NCI-H2029 (cell line): ENCODE data around the gene SLC22A16.

ENCODE experiments used
- DNase-seq: peaks from one replicate; lab custom pipeline; 2025; lab: John Stamatoyannopoulos, UW

Gene SLC22A16

DNA sequence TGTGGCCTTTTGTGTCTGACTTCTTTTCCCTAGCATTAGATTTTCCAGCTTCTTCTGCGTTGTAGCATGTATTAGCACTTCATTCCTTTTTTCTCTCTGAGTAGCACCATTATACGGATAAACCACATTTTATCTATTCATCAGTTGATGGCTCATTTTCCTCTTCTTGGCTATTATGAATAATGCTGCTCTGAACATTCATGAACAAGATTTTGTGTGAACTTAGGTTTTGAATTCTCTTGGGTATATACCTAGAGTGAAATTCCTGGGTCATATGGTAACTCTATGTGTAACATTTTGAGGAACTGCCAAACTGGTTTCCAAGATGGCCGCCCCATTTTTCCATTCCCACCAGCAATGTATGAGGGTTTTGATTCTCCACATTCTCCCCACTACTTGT, 28.7 kb downstream of the SLC22A16 start:
- DNase-seq = no peak

DNA sequence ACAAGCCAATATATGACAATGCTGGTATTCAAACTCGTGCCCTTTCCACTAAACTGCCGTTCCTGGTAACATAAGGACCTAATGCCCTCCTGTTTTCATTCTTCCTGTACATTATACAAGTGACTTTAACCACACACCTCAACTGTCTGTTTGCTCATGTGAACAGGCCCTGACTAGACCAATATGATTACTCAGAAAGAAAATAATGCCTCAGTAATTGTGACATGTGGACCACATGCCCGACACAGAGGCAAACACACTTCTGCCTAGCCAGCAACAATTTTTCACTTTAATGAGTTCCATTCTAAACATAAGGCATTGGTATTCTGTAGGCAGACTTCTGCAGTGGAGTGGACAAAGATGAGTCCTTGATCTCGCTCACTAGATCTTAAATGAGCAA, 30.0 kb downstream of the SLC22A16 start:
- peak; percentile 16 for DNase-seq

DNA sequence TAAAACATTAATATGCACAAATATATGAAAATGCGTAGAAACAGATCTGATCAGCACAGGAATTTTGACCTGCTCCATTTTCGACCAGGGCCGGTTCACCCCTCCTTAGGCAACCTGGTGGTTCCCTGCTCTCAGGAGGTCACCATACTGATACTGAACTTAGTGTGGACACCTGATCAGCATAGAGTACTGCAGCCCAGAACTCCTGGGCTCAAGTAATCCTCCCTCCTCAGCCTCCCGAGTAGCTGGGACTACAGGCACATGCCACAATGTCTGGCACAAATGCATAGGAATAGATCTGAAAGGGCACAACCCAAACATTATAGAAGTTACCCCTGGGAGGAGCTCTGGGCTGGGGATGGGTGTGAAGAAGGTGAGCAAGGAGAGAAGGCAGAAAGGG, 36.4 kb downstream of the SLC22A16 start:
- DNase-seq = no peak

DNA sequence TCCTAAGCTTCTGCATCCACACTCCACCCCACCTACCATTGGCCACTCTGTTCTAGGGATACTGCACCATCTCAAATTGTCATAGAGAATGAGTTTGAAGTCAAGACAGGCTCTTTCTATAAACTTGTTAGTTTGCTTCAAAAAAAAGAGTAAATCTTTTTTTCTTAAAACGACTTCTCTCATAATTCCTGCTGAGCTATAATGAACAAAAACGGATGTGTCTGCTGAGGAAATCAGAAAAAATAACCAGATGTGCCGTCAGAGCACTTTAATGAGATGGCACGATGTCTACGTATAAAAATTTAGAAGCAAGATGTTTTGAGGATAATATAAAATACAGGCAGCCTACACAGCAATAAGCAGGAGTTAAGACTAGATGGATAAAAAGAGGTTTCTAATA, 37.1 kb downstream of the SLC22A16 start:
- no peak for DNase-seq

DNA sequence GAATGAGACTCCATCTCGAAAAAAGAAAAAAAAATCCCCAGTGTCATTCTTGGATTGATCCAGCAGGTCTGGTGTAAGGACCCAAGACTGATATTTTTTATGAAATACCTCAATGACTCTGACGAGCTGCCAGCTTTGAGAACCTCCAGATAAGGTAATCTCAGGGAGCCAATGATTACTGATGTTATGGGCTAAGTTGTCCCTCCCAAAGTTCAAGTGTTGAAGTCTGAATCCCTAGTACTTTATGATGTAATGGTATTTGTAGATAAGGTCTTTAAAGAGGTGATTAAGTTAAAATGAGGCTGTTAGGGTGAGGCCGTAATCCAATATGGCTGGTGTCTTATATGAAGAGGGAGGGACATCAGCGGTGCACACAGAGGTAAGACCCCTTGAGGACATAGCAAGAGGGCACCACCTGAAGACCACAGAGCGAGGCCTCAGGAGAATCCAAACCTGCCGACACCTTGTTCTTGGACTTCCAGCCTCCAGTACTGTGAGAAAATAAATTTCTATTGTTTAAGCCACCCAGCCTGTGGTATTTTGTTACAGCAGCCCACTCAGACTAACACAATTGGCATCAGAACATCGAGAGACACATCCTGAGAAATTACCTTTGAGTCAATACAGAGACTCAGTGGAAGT, 41.3 kb downstream of the SLC22A16 start:
- DNase-seq = no peak

DNA sequence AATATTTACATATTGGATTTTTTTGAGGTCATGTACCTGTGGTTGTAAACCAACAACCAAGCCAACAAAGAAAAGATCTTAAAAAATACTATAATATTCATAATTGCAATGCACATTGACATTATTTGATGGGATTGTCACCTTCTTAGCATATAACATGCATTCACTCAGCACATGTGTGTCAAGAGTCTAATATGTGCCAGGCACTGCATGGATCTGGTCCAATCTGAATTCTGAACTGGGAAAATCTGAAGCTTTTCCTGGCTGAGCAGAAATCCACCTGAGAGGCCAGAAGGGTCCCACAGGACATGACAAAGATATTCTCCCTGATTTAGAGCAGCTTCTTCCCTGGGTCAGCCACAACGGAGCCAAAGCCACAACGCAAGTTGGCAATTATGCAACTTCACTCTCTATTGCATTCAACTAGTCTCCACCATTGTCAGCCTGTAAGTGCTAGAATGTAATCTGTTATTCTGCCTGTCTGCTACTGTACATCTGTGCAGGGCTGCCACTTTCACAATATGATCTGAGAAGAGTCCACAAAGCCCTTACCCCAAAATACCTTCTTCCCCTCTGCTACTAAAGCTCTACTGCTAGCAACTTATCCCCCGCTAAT, 44.0 kb downstream of the SLC22A16 start:
- DNase-seq = no peak

DNA sequence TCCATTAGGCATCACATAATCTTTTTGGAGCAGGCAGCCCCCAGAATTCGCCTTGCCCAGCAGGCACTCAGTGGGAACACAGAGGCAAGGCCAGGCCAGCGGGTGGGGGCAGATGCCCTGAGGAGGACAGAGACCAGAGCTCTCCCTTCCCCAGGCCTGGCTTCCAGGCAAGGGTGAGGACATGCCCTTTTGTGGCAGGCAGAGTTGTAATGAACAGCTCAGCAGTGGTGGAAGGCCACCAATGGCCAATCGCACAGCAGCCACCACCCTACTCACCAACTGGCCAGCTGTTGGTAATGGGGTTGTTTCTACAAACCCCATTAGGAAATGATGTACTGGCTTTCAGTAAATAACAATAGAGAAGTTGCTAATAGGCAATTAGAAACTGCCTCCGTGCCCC, 45.7 kb downstream of the SLC22A16 start:
- no peak for DNase-seq

DNA sequence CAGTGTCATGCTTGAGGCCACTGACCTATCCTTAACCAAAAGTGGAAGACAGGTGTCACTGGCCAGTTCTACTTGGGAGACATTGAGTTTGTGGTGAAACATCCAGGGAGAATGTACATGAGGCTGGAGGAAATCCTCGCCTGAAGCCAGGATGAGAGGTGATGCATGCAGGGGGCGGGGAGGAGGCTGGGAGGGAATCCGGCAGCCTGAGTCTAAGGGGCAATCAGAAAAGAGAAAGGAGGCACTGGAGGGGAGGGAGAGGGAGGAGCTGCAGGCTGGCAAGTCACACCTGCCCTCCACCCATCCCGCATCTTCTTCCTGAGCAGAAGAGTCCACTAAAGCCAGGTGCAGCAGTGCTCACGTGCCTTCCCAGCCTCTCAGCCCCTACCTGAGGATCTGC, 46.2 kb downstream of the SLC22A16 start:
- DNase-seq = peak; percentile 54

DNA sequence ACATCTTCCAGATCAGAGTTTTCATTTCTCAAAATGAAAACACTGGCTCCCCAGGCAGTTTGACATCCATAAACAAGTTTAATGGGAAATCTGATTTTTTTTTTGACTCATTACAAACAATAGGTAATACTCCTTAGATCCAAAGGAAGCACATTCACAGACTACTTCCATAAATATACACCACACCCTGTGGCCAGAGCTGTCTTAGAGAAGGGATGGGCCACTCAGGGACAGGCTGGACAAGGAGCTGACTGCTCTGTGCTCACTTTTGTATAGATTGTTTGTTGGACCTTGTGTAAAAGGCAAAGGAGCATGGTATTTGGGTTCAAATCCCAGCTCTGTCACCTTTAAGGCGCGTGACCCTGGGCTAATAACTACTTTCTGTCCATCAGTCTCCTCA, 48.3 kb downstream of the SLC22A16 start:
- DNase-seq = no peak

DNA sequence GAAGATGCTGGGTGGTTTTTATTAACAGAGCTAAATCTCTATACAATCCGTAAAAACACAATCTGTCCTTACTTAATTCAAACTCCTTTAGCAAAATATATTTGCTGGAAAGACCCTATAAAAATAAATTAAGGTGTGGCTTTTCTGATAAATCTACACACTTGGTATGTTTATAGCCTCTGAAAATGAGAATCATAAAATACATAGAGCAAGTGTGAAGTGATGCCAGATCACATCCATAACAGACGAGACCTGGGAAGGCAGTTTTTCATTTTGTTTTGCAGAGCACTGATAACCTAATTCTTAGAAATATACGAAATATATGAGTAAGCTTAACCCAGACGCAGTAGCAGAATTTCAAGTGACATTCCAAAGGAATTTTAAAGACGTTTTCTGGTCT, 50.6 kb downstream of the SLC22A16 start:
- no peak for DNase-seq

DNA sequence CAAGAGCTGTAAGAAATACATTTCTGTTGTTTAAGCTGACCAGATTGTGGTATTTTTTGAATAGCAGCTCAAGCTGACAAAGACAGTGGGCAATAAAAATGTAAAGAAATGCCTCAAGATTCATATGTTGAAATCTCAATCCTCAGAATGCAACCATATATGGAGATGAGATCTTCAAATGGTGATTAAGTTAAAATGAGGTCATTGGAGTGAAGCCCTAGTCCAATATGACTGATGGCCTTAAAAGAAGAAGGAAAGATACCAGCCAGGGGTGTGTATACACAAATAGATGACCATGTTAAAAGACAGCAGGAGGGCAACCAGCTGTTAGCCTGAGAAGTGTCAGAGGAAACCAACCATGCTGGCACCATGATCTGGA, 54.0 kb downstream of the SLC22A16 start:
- no peak for DNase-seq

DNA sequence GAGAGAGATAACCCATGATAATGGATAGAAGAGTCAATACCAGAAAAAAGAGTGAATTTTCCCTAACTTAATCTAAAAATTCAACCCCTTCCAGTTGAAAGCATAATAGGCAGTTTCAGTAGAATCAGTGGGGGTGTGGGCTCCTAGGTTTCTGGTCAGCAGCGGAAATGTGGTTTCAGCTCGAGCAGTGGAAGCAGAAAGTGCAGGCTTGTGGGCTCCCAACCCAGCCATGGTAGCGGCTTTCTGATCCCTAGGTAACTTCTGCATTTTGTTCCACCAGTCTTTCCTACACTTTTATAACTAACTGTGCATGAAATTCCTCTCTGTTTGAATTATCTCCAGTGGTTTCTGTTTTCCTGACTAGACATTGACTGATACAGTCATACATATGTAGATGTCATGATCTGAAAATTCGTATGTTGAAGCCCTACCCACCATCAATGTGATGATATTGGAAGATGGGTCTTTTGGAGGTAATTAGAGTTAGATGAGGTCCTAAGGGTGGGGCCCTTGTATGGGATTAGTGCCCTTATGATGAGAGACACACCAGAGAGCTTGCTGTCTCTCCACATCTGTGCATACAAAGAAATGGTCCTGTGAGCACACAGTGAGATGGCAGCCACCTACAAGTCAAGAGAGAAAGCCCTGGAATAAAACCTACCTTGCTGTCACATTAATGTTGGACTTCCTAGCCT, 54.5 kb downstream of the SLC22A16 start:
- DNase-seq = no peak

DNA sequence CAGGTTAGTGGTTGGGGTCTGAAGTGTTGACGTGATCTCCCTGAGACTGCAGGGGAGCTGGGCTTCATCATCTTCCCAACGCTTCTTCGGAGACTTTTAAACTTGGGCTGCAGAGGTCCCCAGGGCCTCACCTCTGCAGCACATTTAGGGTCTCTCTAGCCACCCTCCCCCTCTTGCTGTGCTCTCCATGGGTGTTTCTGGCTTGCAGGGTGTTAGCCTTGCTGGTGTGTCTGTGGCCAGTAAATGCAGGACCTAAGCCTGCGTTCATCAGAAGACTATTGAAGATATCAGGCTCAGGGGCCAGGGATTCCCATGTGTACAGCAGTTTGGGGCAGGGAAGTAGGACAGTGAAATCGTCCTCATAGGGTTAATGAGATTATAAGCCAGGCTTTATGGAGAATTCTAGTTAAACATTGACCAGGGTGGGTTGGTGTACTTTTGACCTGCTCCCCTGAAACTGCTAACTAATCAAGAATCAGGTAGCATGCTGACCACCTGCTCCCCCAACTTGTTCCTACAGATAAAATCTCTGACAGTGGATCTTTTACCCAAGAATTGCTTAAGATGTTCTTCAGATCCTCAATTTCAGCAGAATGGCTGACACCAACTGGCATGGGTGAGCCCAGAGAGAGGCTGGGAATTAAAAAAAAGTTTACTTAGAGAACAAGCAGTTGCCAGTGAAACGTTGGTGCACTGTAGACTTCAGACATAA, 57.2 kb downstream of the SLC22A16 start:
- DNase-seq = no peak

DNA sequence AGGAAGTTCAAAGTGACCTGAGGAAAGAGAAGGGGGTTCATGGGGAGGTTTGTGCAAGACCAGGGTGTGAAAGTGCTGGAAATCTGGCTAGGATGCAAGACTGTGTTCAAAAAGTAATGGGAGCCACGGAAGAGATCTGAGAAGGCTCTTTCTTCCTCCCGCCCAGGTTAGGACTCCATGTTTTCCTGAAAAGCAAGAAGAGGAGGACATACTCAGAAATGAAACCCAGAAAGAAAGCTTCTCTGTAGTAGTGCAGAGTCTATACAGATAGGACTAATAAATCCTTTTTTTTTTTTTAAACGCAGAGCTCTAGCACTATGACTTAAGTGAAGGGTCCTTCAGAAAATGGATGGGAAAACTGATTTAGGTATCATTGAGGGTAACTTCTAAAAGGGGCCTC, 57.8 kb downstream of the SLC22A16 start:
- DNase-seq = no peak

DNA sequence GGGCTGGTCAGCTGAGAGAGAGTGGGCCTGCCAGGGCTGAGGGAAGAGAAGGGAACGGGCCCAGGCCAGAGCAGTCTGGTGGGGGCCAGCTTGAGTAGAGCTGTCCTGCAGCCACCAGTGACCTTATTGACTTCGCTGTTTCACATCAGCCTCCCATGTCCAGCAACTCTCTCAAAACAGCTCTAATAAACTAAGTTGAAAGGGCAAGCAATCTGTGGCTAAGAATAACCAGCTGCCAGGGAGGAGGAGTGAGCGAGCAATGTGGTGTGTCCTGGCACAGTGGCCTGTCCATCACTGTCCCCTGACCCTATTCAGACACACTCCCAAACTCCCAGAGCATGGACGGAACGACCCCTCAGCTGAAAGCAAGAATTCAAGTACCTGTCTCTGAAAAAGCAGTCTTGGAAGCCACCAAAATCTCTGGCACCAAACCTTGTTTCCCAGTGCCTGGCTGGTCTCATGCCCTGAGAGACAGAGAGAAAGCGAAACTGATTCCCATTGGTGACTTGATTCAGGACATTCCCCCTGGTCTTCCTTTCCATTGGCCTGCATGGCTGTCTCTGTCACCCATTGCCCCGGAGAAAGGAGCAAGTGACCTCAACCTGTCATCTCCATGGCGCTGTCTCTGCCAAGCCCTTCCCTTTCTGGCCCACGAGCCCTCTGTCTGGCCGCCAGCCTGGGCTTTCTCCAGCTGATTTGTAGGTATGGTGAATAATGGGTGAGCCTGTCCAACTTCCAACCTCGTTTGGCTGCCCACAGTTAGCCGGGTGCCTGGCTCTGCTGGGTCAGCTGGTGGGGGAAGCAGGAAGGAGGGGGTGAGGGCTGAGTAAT, 61.1 kb downstream of the SLC22A16 start, which contains the start of gene DDO:
Gene DDO (minus strand): TSS at position 490 of the 831 bp plus-strand sequence. CDS start 2,113 bp downstream, outside the sequence.
- peak; percentile 94 for DNase-seq

DNA sequence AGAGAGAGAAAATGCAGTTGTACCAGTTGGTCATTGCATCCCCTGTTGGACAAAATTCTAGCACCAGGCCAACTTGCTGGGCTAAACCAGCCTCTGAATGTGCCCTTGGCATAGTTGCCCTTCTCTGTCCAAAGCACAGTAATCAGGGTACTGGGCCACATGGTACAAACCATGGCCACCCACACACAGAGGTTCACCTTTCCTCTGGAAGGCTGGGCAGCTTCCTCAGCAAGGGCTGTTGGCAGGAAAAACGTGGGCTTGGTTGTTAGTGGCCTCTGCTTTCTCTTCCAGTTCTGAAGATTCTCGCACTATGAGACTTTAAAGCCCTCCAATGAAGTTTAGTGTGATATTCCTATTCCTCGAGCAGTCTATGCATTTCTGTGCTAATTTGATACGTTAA, 61.7 kb downstream of the SLC22A16 start:
- no peak for DNase-seq

DNA sequence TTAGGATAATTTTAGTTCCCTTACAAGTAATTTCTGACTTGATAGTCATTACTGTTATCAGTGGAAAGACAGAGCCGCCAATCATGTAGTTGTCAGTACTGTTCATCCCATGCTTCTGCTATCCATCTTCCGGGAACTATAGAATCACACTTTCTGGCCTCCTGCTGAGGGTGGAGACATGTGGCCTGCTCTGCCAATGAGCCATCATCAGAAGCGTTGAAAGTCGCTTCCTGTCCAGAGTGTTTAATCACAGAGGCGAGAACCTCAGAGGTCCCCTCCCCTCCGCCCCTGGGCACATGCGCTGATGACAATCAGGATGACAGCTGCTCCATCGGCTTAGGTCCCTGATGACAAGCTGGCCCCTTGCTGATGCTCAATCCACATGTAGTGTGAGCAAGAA, 64.1 kb downstream of the SLC22A16 start:
- no peak for DNase-seq

DNA sequence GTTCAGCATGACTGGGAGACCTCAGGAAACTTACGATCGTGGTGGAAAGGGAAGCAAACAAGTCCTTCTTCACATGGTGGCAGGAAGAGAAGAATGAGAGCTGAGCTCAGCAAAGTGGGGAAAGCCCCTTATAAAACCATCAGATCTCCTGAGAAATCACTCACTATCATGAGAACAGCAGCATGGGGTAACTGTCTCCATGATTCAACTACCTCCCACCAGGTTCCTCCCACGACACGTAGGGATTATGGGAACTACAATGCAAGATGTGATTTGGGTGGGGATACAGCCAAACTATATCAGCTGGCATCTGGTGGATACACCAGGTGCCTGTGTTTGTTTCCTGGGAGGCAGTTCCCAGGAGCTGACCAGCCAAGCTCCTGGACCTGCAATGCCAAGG, 65.9 kb downstream of the SLC22A16 start:
- no peak for DNase-seq

DNA sequence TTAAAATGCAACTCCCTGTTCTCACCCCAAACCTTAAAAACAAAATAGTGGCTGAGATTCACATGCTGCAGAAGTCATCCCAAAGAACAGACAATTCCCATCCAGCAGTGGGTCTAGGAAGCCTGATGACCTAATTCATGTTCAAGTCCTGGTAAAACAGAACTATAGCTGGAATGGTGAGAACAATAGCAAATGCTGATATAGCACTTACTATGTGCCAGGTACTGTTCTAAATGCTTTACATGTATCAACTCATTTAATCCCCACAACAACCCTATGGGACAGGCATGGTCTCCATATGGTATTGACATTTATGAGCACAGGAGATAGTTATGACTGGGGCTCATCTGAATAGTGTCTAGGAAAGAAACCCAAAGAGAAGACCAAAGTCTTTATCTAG, 66.6 kb downstream of the SLC22A16 start:
- no peak for DNase-seq

DNA sequence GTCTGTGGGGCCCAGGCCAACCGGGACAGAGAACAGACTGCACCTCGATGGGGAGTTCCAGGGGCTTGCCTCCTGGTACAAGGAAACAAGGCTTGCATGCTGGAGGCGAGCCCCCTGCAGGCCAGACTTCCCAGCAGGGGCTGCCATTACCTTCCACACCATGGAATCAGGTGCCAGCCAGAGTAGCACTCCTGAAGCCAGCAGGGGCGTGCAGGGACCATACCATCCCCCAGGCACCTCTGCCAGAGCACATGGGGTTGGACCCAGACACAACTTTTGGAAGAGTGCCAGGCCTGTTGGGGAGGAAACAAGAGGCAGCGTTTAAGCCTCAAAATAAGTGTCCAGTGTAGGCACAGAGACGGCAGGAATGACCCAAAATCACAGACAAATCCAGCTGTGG, 67.5 kb downstream of the SLC22A16 start:
- DNase-seq = no peak

DNA sequence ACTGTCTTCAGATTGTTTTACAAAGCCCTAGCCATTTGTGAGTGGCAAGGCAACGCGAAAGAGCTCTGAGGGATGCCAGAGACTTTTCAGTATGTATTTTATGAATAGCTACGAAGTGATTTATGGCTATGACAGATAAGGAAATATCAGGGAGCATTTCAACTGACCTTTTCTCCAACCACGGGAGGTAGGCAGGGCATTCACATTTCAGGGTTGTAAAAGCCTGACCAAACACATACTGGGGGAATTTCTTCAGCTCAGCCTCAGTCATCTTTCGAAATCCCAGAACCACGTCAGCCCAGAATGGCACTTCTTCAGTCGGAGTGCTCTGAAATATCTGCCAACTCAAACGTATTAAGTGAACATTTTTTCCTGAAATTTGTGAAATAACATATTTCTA, 71.8 kb downstream of the SLC22A16 start:
- DNase-seq = no peak

DNA sequence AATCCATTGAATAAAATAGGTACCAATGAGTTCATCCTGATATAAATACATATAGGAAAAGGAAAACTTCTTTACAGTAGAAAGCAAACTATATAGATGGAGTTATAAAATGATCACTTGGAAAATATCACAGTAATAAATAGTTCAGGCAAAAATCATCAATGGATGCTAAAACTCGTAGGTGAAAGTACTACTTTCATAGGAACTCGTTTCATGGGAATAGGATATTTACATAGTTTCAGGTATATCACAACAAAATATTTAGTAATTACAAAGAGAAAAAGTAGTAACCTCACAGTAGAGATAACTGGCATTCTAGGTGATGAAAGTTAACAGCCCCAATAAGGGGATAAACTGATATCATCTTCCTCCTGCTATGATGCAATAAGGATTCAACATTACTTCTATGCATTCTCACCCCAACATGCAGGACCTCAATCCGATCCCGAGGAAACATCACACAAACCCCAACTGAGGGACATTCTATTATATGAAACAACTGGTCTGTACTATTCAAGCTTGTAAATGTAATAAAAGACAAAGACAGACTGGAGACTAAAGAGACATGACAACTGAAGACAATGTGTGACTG, 74.7 kb downstream of the SLC22A16 start:
- no peak for DNase-seq
